NCI-H187 (cell line): ENCODE results near the gene TXNIP.

Experiments used
- DNase-seq, 2 experiments: peaks; one replicate each; lab custom pipeline; 2025; lab: John Stamatoyannopoulos, UW

Gene TXNIP

DNA sequence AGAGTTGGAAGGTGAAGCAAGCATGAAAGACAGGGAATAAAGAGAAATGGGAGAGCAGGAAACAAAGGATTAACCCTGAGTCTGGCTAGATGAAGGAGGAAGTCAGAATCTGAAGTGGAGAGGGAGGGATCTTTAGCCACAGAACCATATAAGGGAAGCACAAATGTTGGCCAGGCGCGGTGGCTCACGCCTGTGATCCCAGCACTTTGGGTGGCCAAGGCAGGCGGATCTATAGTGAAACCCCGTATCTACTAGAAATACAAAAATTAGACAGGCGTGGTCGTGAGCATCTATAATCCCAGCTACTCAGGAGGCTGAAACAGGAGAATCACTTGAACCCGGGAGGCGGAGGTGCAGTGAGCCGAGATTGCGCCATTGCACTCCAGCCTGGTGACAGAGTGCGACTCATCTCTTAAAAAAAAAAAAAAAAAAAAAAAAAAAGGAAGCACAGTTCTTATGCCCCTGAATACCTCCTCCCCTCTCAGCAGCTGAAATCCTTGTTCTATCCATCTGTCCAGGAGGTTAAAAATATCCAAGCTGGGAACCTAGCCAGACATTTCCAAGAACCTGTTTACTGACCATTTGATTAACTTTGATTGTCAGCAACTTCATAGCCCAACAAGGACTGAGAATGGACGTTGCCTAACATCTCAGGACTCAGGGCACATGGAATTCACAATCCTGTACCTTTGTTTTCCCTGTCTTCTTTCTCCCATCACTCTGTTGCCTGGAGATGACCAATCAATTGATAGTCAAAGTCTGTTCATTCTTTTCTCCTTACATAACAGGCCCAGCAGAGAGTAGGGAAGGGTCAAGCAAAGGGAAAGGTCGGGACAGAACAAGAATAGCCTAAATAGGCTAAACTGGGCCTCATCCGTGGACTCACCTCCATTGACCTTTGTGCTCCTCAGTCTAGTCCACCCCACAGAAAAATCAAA lies 10.6 kb downstream of the TXNIP start:
- DNase-seq = peak; percentile 58 to 67

DNA sequence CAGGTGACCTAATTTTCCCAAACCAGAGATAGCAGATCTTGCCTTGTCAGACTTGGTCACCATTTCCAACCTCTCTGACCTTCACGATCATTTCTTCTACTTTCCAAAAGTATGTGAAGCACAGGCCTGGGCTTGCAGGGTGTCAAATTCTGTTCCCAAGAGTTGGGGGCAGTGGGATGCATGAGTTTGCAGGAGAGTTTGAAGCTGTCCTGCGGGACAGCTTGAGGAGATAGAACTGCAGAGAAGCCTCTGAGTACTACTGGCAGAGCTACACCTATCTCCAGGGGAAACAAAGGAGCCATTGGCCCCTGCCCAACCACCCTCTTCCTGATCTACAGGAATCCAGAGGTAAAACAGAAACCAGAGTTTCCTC lies 11.3 kb downstream of the TXNIP start:
- DNase-seq = no peak

DNA sequence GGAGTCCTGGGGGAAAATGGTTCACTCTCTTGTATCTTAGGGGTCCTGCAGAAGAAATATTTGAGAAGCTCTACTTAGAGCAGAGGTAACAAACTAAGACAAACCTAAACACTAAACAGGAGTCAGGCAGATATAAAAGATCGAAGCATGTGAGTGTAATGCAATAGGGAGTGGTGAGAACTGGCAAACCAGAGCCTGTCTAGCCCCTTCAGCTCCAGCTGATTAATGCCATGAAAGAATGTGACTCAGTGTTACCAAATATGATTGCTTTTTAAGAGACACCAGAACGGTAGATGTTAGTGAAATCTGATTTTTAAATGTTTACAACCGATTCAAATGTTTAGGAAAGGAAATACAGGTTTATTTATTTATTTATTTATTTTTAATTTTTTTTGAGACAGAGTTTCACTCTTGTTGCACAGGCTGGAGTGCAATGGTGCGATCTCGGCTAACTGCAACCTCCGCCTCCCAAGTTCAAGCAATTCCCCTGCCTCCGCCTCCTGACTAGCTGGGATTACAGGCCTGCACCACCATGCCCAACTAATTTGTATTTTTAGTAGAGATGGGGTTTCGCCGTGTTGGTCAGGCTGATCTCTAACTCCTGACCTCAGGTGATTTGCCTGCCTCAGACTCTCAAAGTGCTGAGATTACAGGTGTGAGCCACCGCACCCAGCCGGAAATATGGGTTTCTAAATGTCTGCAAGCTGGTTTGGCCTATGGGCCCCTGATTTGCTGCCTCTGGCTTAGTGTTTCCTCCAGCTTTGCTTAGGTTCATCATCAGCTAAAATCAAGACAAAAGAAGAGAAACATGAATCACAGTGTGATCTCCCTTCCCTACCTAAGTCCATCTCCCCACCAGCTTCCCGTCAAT lies 12.2 kb downstream of the TXNIP start:
- no peak for DNase-seq

DNA sequence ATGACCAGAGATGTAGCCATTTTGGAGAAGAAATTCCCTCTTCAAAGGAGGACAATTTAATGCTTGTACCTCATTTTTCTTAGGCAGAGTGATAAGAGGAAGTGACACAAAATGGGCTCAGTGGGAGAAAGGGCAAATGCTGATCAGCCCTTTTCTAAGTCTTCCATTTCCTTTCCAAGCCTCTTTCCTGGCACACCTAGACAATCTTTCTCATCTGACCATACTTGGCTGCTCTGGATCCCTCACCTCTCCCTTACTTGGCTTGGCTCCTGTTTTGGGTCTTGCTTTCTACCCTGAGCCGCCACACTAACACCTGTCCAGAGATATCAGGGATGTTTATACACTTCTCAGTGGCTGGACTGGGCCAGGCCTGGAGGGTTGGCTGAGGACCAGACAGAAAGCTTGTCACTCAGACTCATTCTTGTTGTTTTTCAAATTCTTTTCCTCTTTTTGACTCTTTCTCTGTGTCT lies 13.1 kb downstream of the TXNIP start:
- no peak for DNase-seq

DNA sequence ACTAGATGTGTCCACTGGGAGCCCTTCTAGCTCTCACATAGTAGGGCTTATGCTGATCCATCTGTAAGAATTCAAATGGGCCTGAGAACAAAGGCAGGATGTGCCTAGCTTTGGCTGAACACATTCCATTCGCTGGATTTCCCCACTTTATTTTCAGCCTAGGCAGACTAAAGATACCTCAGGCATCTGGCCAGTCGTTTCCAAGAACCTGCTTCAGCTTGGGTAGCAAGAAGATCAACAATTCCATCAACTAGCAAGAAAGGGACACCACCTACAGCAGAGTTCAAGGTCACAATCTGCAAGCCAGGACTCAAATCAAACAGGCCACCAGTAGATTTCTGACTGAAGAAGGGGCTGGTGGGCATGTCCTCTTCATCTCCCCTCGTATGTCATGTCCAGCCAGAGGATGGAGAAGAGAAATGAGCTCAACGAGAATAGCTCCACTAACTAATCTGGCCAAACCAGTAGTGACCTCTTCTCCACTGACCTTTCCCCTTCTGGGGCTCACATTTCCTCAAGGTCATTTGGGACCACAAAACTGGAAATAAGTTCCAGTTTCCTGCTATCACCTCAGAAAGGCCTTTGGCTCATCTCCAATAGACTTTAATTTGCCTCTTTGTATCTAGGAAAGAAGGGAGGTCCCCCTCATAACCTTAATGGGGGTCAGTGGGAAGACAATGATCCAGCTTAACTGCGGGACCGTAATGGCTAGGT lies 14.2 kb downstream of the TXNIP start:
- no peak for DNase-seq

DNA sequence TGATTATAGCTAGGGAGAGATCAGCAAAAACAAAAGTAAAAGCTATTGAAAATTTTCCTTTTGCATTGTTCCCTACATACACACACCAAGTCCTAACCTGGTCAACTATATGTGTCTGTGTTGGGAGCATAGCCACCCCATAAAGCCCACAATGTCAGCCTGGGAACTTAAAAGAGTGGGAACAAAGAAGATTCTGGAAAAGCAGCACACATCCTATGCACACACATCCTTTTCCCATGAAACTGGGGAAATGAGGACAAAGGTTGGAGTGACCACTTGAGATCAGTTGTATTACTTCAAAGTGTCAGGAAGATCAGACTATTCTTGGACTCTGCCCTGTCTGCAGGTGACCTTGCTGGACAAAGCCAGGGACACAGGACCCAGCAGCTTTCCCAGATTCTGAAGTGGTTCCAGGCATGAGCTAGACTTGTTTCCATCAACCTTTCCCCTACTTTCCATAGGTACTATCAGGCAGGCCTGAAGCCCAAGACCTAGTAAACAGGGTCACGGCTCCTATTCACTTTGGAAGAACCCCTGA lies 15.9 kb downstream of the TXNIP start:
- no peak for DNase-seq

DNA sequence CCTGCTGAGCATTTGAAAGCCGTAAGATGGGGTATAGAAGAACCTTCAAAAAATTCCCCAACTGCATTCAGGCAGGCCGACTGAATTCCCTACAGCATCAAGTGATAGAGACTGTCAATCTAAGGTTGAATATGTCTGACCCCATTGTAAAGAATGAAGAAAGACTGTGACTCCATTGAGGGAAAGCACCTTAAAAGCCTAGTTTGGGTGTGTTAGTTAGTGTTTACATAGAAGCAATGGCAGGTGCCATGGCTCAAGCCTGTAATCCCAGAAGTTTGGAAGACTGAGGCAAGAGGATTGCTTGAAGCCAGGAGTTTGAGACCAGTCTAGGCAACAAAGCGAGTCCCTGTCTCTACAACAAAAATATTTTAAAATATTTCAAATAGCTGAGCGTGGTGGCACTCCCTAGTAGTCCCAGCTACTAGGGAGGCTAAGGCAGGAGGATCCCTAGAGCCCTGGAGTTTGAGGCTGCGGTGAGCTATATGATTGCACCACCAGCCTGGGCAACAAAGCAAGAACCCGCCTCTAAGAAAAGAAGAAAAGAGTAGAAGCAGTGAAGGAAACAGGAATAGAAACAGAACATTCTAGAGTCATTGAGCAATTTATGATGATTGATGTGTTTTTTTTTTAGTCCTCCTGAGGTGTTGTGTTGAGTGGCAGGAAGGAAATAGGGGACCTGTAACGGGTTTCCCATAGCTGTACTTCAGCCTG lies 16.5 kb downstream of the TXNIP start:
- no peak for DNase-seq

DNA sequence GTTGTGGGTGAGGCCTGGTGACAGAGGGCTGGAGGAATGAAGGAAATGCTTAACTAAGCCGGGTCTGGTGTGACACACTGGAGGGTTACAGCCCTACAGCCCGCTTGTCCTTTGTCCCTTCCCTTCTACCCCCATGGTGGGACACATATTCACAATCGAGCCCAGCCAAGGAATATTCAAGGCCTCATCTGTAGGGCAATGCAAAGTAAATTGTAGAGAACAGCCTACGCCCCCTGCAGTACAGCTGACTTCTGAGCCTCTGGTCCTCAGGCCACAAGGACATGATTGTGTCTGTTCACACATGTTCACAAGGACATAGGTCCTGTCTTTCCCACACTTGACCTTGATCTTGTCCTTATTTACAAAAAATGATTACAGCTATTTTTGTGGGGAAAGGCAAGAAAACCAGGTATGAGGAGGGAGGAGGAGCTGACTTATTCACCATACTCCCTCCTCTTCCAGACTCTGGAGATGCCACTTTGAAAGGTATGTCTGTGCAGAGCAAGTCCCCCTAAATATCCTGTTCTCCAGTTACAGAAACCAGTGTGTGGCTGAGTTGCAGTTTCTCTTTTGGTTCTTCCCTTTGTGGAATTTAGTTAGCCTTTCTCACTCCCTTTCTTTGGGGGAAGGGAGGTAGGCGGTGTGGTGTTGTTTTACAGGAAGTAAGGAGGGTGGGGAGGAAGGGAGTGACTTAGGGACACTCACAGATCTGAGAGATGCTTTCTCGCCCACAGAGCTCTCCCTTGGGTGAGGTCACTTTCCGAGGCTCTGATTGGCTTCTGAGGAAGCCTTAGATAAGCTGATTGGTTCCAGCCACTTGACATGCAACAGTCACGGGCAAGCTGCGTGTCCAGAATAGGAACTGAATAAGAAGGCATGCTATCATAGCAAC lies 17.3 kb downstream of the TXNIP start:
- DNase-seq = peak; percentile 99

DNA sequence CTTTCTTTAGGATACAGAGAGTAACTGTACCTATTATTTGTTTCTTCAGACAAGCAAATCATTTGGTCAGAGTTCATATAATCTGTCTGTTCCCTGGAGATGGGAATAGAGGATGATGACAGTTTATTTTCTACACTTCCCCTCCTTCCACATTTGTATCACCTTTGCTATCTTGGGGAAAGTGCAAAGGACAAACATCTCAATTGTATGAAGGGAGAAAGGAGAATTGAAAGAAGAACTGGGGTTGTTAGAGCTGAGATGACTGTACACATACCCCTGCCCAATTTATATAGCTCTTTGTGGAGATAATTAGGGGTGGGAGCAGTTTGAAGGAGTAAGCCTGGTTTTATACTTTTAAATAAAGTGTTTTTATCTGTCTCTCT lies 17.9 kb downstream of the TXNIP start:
- no peak for DNase-seq

DNA sequence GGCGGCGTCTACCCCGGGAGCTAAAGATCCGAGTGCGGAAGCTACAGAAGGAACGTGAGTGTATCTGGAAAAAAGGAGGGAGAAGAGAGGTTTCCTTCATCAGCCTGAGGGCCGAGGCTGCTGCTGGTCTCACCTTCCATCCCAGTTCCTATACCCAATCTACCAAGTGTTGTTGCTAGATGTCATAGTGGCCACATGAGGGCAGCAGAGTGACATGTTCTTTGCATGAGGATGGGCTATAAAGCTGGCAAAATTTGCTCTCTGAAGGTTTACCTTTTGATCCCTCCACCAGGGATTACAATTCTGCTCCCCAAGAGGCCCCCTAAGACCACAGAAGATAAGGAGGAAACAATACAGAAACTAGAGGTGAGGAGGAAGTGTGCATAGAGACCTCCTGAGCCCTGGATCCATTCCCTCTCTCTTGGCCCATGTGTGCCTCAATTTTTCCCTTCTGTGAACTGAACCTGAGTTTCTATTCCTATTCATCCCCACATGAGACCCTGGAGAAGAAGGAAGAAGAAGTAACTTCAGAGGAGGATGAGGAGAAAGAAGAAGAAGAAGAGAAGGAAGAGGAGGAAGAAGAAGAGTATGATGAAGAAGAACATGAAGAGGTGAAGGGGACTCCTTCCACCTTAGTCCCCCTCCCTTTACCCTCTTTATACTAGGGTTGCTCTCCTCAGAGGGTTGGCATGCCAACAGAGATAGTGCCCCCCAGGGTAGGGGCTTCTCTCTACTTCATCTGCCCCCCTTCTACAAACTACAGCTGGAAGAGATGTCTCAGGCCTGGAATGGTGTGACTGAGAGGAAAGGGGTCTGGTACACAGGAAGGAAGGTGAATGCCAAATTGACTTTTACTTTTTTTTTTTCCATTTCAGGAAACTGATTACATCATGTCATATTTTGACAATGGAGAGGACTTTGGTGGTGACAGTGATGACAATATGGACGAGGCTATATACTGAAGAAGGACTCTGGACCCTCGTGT lies 18.6 kb downstream of the TXNIP start:
- DNase-seq = peak; percentile 63 to 80

DNA sequence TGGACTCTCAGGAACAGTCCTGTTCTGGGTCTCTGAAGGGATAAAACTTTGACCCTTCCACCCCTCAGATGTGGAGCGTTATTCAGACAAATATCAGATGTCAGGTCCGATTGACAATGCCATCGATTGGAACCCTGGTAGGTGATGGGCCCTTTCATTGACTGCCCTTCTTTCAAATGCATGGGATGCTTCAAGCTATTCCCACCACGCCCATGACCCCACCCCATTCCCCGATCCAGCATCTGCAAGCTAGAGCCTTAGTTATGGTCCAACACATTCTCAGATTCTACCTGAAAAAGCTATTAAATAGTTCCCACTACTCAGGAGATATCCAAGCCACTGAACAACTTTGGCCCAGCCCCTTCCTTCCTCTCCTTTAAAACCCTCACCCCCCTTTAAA lies 19.4 kb downstream of the TXNIP start:
- DNase-seq = no peak

DNA sequence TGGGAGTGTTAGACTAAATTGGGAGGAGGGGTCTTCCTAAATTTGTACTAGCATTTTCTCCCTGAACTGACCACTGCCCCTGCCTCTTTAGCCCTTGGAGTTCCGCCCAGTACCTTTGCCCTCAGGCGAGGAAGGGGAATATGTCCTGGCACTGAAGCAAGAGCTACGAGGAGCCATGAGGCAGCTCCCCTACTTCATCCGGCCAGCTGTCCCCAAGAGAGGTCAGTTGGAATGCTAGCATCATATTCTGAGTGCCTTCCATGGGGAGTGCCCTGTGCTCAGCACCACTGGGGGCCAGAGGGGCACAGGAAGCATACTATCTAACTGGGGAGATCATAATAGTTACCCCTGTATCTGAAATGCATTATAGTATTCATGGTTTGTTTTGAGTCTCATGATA lies 21.2 kb downstream of the TXNIP start:
- DNase-seq = no peak

DNA sequence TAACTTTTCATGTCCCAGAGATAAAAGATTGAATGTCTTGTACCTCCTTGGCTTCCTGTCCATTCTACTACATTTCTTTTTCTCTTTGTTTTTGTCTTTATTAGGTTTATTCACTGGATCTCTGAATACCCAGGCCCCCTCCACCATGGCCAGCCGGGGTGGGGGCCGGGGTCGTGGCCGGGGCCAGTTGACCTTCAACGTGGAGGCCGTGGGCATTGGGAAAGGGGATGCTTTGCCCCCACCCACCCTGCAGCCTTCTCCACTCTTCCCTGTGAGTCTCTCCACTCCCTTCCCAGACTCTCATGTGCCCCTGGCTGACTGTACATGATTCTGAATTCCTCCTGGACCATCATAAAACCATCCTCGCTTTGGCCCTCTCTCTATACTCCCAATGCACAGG lies 21.7 kb downstream of the TXNIP start:
- DNase-seq = no peak

DNA sequence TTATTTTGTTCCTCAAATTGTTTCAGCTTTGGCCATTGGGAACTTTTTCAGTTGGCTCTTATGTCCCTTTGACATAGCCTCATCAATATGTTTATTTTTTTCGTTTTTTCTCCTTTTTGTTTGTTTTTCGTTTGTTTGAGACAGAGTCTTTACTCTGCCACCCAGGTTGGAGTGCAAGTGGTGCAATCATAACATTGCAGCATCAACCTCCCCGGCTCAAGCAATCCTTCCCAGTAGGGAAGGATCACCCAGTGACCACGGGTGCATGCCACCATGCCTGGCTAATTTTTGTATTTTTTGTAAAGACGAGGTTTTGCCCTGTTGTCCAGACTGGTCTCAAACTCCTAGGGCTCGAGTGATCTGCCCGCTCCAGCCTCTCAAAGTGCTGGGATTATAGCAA lies 23.8 kb downstream of the TXNIP start:
- no peak for DNase-seq

DNA sequence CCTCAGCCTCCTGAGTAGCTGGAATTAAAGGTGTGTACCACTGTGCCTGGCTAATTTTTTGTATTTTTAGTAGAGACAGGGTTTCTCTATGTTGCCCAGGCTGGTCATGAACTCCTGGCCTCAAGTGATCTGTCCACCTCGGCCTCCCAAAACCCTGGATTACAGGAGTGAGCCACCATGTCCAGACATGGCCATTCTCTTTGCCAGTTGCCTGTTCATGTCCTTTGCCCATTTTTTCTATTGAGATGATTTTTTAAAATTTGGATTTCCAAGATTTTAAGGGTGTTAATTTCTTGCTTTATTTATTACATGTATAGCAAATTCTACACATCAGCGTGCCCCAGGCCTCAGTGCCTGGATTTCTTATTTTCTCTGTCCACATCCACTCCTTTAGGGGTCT lies 29.1 kb downstream of the TXNIP start:
- DNase-seq = no peak

DNA sequence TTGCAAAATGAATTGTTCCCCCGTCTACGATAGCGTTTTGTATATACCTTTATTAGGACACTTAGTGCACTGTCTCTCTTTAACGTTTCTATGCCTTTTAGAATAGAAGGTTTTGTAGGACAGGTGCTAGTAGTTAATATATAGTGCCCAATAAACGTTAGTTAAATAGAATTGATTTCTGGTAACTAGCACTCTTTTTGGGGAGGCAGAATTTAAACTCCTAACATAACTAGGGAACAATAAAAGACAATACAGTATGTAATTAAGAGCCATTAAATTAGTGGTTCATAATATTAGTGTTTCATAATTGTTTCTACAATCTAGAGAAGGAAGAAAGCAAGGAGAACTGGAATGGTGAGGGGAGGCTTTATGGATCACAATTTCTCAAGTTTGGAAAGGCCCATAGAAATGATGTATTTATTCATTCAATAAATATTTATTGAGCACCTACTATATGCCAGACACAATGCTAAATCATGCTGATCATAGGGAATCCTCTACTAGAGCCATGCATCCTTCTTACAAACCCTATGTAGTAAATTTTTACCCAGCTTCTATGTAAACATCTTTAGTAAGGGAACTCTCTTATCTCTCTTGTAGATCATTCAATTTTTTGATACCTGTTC lies 31.1 kb downstream of the TXNIP start:
- DNase-seq = no peak

DNA sequence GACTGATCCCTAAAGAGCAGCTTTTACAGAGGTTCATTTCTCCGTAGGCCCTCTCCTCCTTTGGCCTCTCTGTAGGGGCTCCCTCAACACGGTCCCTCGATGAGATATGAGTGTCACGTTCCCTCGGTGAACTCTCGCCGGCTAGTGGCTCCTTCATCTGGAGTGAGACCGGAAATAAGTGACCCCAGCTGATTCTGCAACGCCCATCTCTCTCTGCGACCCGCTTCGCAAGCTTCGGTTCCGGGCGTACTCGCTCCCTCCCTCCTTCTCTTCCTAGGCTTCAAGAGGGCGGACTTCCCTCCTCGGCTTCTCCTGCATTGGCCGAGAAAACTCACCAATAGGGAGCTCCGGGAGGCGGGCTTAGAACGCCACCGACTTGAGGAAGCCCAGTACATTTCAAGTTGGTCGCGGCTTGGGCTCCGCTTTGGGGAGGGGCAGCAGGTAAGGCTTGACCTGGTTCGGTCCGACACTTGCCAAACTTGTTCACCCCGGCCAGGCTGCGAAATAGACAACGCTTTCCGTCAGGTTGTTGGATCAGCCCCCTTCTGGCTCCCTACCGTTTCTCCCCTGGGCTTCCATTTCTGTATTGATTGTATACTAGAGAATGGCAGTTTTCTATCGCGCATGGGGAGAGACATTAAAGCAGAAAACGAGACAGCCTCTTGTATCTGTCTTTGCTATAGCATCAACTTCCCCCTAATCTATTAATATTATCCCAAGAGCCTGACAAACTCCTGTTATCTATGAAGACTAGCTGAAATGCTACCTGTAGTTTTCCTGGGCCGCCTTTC lies 31.9 kb downstream of the TXNIP start, which contains the start of the genes ANKRD34A and POLR3GL:
ANKRD34A (minus strand) TSS at position 248 of the 791 bp plus-strand sequence. CDS start 2,816 bp downstream, outside the sequence.
POLR3GL (plus strand) TSS at position 363 of the 791 bp plus-strand sequence. CDS start 10,176 bp downstream, outside the sequence.
- peak; percentile 94 to 96 for DNase-seq
